Left ventricle myocardium superior (tissue), 1 donor: ENCODE measurements around the gene ERC2. TPM values are rescaled to one million over a fixed set of nuclear protein-coding genes. Genes with fewer than 3 reads are reported as not detected.

Experiments used
- ATAC-seq: fragments of 200-7000 bp; cut with Tn5 transposase; one replicate; pipeline ENCODE4 v1.9.1; 2020; ENCODE audit warnings: mild to moderate bottlenecking, moderate library complexity
- DNase-seq: peaks from one replicate; pipeline ENCODE4 v3.0.0-alpha.2; 2020
- intact Hi-C: fragments of 100-400 bp; cut with micrococcal nuclease; formaldehyde crosslinking; loops from one replicate; pipeline ENCODE4 v1.11.0; 2022
- total RNA-seq: library from RNA; stranded (reverse); fragmentation: NEBNext Ultra II Directional; extraction: Animal tissue kit (Norgen Biotek cat#: 25700); gene quantifications from one replicate; pipeline ENCODE4 v1.2.1, GENCODE V29; 2021
- donor health status: DM: no; HTN: yes; CAD: no; lungs with severe emphysema.

The ERC2 gene
- total RNA-seq, 1 donor from 2014 or later: 0.94 TPM

DNA sequence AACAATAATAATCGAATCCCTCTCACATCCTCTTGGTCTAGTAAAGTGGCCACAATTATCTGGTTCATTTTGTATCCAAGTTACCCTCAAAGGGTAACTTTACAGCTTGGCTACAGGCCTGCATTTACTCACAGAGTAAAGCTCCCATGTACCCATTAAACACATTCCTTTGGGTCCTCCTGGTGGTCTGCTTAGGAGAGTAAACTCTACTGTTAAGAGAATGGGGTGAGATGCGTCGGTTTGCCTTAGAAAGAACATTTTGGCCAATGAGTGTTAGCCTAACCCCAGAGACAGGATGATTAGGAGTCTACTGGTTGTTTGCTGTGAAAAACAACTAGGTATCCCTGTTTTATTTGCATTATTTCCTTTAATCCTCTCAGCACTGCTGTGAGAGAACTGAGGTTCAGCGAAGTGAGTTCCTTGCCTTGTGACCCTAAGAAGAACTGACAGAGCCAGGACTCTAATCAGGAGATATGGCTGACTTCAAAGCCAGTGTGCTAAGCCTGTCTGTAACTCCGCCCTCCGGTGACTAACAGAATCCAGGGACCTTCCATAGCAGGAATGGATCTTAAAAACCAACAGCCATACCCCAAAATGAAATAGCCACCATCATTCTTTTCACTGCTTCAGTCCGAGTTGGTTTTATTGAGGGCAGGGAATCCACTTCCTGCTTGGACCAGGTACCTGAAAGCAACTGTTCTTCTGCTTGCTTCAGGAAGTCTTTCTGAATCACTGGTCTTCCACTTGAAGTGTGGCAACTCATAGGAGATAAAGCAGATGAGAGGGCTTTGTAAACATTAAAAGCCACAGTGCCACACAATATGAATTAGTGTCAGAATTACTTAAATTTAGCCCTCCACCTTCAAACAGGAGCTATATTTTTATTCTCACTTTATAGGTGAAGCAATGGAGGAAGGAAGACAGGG lies 663.8 kb downstream of the ERC2 start:
- intact Hi-C loops: no loop called here
- no peak for ATAC-seq
- DNase-seq: no peak

DNA sequence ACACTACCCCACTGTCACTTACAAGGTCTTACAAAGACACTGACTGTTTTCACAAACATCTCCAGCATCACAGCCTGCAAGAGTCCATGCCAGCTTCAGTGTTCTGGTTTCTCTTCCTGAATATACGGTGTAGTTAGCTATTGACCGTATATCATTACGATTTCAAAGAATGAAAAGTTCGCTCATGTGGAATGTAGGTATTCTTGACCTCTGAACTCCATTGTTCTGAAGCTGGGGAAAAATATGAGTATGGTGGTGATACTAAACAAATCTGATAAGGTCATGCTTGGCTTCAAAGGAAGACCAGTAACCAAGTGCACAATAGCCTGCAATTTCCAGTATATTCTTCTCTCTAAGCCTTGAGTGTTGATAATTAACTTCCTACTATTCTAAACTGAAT lies 665.5 kb downstream of the ERC2 start:
- DNase-seq (no peak), ATAC-seq (no peak)
- intact Hi-C loops: no loop called here

DNA sequence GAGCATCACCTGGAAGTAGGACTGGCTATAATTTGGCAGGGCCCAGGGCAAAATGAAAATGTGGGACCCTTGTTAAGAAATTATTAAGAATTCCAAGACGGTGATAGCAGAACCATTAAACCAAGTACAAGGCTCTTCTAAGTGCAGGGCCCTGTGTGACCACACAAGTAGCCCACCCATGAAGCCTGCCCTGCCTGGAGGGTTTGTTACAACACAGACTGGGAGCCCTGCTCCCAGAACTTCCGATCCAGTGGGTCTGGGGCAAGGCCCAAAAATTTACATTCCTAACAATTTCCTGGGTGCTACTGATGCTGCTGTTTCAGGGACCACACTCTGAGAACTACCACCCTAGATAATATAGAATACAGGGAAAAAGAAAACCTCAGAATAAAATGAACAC lies 666.6 kb downstream of the ERC2 start:
- DNase-seq (no peak), ATAC-seq (no peak)
- intact Hi-C loops: no loop called here

DNA sequence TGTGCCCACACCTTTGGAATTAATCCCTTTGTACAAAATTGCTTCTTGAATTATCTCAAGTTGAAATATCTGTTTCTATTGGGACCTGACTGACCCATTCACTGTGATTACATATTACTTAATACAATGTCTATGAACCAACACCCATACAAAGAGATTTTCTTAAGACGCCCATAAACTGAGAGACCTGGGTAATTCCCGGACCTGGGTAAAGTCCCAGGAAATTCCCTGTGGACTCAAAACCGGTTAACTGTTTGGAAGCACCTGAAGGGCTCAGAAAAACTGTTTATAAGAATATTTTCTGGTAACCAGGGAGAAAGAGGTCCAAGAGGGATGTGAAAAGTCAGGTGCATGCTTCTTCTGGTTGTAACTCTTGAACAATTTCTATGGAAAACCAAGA lies 667.2 kb downstream of the ERC2 start:
- DNase-seq (no peak), ATAC-seq (no peak)
- intact Hi-C loops: no loop called here

DNA sequence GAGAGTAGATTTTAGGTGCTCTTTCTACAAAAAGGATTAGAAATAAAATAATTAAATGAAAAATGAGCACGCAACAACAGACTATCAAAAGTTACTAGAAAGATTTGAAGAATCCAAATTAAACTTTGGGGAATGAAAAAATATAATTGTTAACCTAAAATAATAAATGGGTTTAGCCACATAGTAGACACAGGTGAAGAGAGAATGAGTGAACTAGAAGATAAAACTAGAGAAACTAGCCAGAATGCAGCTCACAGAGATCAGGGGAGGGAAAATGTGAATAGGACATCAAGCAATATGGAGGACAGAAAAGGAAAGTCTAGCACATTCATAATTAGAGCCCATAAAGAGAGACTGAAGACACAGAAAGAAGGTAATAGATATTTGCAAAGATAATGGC lies 670.5 kb downstream of the ERC2 start:
- no peak for DNase-seq
- intact Hi-C loops: no loop called here
- ATAC-seq: no peak

DNA sequence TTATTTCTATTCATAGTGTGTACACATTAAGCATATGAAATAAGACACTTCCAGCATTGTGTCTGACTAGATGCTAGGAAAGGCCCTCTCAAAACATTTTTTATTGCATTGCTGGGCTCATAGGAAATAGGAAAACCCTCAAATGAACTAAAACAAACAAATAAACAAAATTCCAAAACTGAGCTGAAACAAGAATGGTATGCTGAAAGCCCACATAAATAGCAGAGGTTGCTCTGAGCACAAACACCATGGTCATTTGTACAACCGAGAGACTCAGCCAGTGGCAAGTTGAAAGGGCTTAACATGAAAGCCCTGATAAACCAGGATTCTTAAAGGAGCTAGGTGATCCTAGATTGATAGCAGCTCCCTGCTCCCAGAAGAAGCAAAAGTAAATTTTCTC lies 671.2 kb downstream of the ERC2 start:
- intact Hi-C loops: no loop called here
- no peak for ATAC-seq
- no peak for DNase-seq

DNA sequence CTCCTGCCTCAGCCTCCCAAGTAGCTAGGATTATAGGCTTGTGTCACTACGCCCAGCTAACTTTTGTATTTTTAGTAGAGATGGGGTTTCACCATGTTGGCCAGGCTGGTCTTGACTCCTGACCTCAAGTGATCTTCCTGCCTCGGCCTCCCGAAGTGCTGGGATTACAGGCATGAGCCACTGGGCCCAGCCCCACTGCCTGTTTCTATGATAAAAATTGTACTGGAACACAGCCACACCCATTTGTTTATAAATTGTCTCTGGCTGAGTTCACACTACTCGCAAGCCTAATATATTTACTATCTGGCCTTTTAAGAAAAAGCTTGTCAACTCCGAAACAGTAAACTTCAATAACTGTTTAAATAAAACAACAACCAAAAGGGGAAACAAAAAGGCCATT lies 671.7 kb downstream of the ERC2 start:
- DNase-seq (no peak), ATAC-seq (no peak)
- intact Hi-C loops: no loop called here

DNA sequence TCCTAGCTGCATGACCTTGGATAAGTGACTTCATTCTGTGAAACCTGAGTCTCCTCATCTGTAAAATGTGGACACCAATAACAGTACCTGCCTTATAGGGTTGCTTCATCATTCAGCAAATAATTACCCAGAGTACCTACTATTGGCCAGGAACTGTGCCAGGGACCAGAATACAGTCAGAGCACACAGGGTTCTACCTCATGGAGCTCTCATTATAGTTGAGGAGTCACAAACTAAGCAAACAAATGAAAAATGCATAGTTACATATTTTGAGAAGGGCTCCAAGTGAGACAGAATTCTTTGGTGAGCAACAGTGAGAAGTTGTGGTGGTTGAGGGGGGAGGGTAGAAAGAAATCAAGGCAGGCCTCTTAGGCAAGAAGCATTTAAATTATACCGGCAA lies 672.5 kb downstream of the ERC2 start:
- DNase-seq: no peak
- intact Hi-C loops: no loop called here
- ATAC-seq: no peak

DNA sequence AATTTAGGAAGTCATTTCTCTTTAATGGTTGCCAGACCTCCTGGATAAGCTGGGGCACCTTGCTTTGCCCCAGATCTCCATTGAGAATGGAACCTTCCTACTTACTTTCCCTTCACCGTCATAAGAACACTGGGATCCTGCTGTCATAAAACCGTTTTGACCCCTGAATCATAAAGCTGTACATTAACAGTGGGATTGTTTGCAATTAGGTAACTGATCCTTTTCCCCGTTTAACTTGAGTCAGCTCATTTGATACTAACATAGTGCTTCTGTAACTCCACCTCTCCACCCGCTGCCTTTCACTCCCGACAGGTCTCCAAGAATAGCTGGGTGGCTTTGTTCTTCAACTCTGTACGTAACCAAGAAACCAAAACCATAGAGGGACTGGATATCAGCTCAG lies 673.0 kb downstream of the ERC2 start:
- DNase-seq: no peak
- ATAC-seq: no peak
- intact Hi-C loops: no loop called here

DNA sequence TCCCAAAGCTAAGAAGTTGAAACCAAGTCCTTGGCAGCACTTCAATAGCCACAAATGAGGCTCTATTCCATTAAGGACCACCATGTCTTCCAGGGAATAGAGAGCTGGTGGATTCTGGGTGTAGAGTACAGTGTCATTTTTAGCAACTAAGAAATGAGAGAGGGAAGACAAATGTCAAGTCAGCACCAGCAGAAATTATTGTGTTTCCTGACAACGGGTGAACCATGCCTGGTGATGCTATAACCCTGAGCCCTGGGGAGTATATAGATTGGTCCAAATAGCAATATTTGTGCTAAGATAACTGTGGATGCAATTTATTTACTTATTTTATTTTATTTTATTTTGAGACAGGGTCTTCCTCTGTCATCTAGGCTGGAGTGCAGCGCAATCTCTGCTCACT lies 675.5 kb downstream of the ERC2 start:
- no peak for ATAC-seq
- intact Hi-C loops: no loop called here
- no peak for DNase-seq

DNA sequence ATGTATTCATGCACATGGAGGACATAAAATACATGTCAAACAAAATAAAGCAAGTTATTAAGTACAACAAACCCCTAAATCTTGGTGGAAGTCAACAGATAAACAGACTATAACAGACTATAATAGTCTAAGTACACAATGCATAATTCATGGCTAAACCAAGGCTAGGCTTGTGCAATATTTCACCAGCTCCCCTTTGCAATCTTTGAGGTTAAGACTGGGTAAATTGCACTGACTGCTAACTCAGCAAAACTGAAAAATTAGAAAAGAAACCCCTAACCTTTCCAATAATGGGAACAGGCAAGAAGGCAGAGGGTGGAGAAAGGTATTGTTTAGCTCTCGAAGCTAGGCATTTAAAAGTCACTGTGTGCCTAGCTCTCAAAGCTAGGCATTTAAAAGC lies 676.3 kb downstream of the ERC2 start:
- intact Hi-C loops: no loop called here
- no peak for ATAC-seq

DNA sequence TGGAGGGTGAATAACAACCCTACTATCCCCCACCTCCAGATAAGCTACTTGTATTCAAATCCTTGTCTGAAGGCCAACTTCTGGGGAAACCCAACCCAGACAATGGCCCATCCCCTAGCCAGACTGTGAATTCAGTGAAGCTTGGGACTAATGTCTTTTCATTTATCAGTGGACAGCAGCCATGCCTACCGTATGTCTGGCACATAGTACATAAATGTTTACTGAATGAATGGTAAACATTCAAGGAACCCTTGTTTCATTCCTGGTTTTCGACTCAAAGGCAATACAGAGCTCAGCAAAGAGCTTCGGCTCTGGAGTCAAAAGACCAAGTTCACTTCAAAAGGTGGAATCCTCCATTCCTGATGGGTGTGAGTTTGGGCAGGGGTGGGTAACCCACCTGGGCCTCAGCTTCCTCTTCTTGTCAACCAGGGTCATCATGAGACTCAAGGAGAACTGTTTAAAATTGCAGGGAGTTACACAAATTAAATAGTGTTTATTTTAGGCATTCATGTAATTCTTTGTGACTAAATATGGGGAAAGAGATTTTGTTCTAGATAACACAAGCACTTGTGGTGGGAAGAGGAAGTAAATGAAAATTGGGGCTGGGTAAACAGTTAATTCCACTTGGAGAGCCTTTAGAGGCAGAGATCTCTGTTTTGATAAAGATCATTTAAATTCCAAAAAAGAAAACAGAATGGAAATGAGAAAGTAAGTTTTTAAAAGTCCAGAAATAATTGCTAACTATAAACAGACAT lies 677.5 kb downstream of the ERC2 start:
- ATAC-seq (no peak), DNase-seq (no peak)
- intact Hi-C loops: no loop called here

More for the DNA sequence above, 676.3 kb downstream of the ERC2 start:
- DNase-seq: no peak

DNA sequence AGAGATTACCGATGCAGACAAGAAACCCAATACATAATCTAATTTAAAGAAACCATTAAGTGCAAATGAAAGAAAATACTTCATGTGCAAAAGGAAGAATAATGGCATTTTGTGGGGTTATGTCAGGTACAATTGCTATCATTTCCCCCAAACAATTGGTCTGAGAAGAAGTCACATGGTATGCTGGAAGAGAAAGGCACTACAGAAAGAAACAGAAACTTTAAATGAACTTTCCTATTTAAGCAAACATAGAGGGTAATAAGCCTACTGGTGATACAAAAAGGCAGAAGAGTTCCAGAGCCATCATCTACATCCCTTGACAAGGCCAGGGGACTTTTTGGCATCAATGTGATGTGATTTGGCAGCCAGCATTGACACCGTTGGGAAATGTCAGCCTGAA lies 678.8 kb downstream of the ERC2 start:
- DNase-seq (no peak), ATAC-seq (no peak)
- intact Hi-C loops: no loop called here

DNA sequence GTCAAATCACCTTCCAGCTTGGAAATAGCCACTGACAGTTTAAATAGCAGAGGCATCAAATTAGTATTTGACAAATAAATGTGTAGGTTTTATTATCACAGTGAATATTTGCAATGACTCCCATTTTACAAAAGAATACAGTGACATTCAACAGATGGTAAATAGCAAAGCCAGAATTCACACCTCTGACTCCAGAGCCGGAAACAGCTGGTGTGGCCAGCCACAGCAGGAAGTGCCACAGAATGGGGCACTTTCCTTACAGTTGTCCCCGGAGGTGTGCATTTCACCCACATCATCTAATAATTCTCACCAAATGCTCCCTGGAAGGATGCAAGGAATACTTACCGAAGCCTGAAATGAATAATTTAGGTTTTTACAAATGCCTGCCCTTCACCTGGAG lies 685.5 kb downstream of the ERC2 start:
- DNase-seq: no peak
- intact Hi-C loops: no loop called here
- ATAC-seq: no peak

DNA sequence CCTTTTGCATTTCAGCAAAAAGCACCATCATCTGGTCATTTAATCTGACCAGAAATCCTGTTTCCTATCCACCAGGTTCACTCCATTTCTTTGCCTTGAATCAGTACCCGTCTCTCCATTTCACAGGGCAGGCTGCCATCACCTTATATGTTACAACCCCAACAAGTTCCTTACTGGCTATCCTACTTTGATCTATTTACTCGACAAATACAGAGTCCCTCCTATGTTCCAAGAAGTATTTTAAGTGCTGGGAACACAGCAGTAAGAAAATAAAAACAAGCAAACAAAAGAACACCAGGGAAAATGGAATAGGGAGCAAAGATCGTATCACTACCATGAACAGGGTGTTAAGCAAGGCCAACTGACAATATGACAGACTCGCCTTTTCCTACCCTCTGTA lies 685.9 kb downstream of the ERC2 start:
- ATAC-seq: no peak
- intact Hi-C loops: no loop called here
- no peak for DNase-seq

DNA sequence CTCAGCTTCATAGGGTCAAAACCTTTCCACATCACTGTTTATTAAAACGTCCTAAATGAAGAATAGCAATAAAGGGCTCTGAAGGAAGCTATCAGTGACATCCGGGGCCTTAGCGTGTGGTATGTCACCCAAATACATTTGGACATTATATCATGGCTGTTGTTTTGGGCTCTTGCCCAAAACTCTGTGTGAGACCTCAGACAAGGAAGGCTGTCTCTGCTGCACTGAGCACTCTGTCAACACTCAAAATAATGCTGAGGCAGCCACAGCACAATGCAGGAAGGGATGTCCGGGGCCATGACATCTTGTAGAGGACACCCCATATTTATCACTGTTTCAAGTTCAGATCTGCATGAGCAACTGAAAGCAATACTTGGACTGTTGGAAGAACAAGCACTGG lies 687.4 kb downstream of the ERC2 start:
- intact Hi-C loops: no loop called here
- DNase-seq: no peak
- ATAC-seq: no peak

DNA sequence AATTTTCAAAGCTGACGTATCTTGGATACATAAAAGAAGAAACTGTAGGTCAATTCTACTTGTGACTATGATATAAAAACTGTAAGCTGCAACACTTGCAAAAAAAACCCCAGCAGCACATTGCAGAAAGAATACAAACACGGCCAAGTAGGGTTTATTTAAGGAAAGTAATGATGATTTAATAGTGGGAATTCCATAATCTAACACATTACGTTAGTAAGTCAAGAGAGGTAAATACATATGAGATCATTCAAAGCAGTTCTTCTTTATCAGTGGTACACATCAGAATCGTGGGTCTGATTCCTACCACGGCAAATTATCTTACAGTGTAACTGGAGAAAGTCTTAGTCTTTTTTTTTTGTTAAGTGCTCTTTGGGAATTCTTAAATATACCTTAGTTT lies 688.7 kb downstream of the ERC2 start:
- ATAC-seq (no peak), DNase-seq (no peak)
- intact Hi-C loops: no loop called here

DNA sequence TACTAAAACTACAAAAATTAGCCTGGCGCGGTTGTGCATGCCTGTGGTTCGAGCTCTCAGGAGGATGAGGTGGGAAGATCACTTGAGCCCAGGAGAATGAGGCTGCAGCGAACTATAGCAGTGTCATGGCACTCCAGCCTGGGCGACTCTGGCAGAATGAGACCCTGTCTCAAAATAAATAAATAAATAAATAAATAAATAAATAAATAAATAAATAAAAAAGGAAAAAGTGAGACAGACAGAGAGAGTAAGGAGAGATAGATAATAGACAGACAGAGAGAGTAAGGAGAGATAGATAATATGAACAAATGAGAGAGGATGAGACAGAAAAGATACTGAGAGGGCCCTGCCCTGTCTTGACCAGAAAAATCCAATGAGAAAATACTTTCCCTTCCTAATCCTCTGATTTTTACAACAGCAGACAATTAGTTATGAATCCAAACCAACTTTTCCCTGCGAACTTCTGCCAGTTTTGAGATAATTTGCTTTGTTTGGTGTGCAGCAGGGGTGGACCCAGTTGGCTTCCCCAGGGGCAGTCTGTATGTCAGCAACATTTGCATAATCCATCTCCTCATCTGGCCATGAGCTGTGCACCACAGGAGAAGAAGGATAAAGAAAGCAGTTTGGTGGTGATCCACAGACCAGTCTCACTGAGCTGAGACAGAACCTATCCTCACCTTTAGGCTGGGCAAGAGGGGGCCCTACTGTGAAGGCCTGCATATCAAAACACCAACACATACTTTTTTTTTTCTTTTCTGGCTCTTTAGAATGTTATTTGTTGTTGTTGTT lies 692.7 kb downstream of the ERC2 start:
- DNase-seq: no peak
- no peak for ATAC-seq
- intact Hi-C loops: no loop called here

DNA sequence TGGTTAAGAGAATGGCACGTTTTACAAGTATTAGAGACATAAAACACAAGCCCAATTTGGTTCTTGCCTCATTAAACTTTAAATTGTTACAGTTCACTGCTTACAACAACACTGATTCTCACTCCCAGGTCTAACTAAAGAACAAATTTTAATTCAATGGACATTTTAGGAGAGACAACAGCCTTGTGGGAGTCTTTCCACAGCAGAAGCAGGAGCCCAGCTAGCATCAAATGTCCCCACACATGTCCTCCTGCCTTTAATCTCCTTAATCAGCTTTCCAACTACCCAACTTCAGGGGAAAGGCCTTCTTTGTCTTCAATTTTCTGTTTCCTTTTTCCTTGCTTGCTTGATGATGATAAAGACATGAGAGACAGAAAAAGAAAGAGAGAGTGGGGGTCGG lies 693.4 kb downstream of the ERC2 start:
- DNase-seq (no peak), ATAC-seq (no peak)
- intact Hi-C loops: no loop called here

DNA sequence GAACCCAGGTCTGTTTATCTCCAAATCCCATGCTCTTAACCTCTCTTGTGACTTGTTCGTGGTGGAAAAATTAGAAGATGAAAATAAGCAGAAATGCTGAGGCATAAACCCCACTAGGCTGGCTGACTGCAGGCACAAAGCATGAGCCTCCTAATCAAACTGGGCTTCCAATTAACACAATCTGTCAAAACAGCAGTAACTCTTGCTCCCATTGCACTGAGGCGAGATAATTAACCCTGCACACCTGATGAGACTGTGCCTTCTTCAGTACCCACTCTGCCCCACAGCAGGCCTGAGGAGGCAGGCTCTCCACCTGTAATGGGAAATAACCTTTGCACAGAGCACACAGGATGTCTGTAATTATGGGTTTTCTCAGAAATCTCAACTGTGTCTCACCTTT lies 696.8 kb downstream of the ERC2 start:
- intact Hi-C loops: no loop called here
- DNase-seq (no peak), ATAC-seq (no peak)
